Measurements from ENCODE around the gene PTGR3. TPM values are rescaled to one million over a fixed set of nuclear protein-coding genes. Genes with fewer than 3 reads are reported as not detected.

PTGR3 gene
- total and polyA plus RNA-seq, 8 donors = 7.2 to 23.0 (median 18.1) TPM

DNA sequence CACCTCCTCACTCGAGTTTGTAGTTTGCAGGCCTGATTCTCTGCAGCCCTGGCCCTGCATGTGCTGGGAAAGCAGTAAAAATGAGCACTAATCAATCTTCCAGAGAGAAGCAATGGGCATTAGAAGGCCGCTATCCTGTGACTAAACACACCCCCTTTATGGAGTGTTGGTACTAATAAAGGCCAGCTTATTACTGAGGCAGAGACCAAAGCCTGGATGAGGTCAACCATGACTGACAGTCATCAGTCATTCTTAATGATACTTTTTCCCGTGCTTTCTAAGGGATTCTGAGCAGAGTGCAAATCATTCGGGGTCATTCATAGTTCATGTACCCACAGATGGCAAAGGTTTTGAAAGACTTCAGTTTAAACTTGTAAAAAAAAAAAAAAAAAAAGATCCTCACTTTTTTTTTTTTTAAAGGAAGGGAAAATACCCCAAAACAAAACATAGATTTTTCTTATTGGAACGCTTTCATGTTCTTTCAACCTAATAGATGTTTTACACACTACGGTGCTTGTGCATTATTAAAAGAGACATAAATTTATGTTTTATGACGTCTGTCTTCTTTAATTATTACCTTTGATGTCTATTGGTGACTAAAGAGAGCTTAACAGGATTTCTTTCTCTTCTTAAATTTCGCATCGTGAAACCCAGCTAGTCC is 14.9 kb upstream of the PTGR3 start:
- intact Hi-C loops (cut with DNase I) = no loop called here
- Histone ChIP-seq H3K27ac (peak overlapping the region in 1 of 4 donors; percentile 26), H3K4me3 (no peak overlapping the region), H3K36me3 (no peaks in the 10 kb centered on the region), H3K4me1 (peaks cover 13 to 25% (median 16%) of the 10 kb centered on the region in 3 donors), H3K9me3 (no peaks in the 10 kb centered on the region), H3K27me3 (no peaks in the 10 kb centered on the region)
- TF ChIP-seq, protein P1, sequence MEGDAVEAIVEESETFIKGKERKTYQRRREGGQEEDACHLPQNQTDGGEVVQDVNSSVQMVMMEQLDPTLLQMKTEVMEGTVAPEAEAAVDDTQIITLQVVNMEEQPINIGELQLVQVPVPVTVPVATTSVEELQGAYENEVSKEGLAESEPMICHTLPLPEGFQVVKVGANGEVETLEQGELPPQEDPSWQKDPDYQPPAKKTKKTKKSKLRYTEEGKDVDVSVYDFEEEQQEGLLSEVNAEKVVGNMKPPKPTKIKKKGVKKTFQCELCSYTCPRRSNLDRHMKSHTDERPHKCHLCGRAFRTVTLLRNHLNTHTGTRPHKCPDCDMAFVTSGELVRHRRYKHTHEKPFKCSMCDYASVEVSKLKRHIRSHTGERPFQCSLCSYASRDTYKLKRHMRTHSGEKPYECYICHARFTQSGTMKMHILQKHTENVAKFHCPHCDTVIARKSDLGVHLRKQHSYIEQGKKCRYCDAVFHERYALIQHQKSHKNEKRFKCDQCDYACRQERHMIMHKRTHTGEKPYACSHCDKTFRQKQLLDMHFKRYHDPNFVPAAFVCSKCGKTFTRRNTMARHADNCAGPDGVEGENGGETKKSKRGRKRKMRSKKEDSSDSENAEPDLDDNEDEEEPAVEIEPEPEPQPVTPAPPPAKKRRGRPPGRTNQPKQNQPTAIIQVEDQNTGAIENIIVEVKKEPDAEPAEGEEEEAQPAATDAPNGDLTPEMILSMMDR (IDR thresholded peaks at IDR 0.05) = no peak
- no peak for DNase-seq
- 63 to 66% methylated on average over 9 of the region's 9 CpGs for WGBS, 2 donors
- FAIRE-seq = no peak
- peak in 1 of 4 donors; percentile 19 for ATAC-seq

DNA sequence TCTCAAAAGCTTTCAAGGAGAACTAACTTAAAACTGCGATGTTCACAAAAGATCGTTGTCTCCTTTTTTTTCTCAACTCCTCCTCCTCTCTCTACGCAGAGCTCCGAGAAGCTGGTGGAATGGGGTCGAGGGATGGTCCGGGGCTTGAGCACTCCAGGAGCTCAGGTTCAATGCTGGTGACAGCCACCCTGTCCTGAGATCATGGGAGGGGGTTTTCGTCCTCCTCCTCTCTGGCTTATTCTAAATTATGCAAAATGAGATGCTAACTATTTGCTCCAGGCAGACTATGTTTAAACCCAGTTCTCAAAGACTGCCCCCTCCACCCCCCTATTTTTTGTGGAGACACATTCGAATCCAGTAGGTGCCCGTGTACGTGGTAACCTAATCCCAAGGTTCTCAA is 13.5 kb upstream of the PTGR3 start:
- no peak overlapping the region for H3K27ac ChIP-seq
- FAIRE-seq = no peak
- TF ChIP-seq, protein P1 (IDR thresholded peaks at IDR 0.05) = no peak
- no peak for ATAC-seq
- whole genome bisulfite sequencing, 2 donors = 84 to 93% methylated on average over 10 of the region's 10 CpGs
- no peak overlapping the region for H3K4me3 ChIP-seq
- no peaks in the 10 kb centered on the region for H3K36me3 ChIP-seq
- intact Hi-C loops (cut with DNase I) = no loop called here
- peaks cover 13 to 27% (median 16%) of the 10 kb centered on the region in 3 donors for H3K4me1 ChIP-seq
- no peaks in the 10 kb centered on the region for H3K27me3 ChIP-seq
- no peak for DNase-seq
- H3K9me3 ChIP-seq = no peaks in the 10 kb centered on the region

DNA sequence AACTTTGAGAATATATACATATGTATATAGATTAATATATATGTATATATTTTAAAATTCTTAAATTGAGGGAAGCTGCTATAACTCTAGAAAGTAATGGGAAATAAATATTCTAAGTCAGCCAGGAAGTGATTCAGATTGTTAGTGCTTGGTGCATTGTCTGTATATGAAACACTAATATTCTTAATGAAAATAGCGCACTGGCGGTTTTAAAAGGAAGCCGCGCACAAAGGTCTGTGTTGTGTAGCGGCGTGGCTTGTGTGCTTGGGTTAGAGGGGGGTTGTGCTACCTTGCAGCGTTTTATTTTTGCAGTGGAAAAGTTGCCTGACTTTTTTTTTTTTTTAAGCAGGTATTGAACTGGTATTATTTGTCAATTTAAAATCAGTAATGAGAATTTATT is 13.0 kb upstream of the PTGR3 start:
- Histone ChIP-seq H3K27ac (no peak overlapping the region), H3K36me3 (no peaks in the 10 kb centered on the region), H3K9me3 (no peaks in the 10 kb centered on the region), H3K4me1 (peaks cover 8 to 22% (median 16%) of the 10 kb centered on the region in 3 donors), H3K4me3 (no peak overlapping the region), H3K27me3 (no peaks in the 10 kb centered on the region)
- 86 to 88% methylated on average over 7 of the region's 7 CpGs for WGBS, 2 donors
- TF ChIP-seq, protein P1 (IDR thresholded peaks at IDR 0.05) = no peak
- no peak for ATAC-seq
- no peak for DNase-seq
- intact Hi-C loops (cut with DNase I) = no loop called here
- FAIRE-seq = no peak

DNA sequence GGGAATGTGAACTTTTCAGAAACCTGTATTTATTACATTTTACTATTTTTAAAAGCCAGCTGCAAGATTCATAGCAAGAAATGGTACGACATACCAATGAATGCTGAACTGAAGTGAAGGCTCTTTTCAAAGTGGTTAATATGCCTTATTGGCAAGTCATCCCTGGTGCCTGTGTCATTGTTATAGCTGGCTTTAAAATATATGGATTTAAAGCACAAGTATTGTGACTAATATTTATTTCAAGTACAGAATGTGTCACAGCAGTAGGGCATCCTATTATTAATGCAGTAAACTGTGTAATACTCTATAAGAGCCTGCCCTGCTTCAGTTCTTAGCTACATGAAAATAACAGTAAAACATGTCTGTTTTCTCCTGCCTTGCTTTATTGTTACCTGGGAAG is 12.5 kb upstream of the PTGR3 start:
- FAIRE-seq (no peak), ATAC-seq (no peak), DNase-seq (no peak)
- intact Hi-C loops (cut with DNase I) = no loop called here
- no peaks in the 10 kb centered on the region for H3K36me3 ChIP-seq
- H3K9me3 ChIP-seq = no peaks in the 10 kb centered on the region
- 80 to 81% methylated on average over 1 of the region's 1 CpG for WGBS, 2 donors
- H3K4me1 ChIP-seq = peaks cover 4 to 17% (median 17%) of the 10 kb centered on the region in 3 donors
- no peak overlapping the region for H3K27ac ChIP-seq
- TF ChIP-seq, protein P1 (IDR thresholded peaks at IDR 0.05) = no peak
- no peaks in the 10 kb centered on the region for H3K27me3 ChIP-seq
- no peak overlapping the region for H3K4me3 ChIP-seq

Data from pancreas (tissue), 10 donors.